ENCODE results near the gene USP35.
"Not testable (repeated sequence)": the region's sequence is repeated elsewhere in the genome, so short reads cannot be mapped to it uniquely, and the experiment has no call there.

Gene USP35

GRCh38 chr11:78216571-78217287 is 28.0 kb downstream of the USP35 start:
- no peak for DNase-seq

GRCh38 chr11:78217650-78218541 is 29.2 kb downstream of the USP35 start:
- DNase-seq = no peak

GRCh38 chr11:78218707-78219492 is 30.2 kb downstream of the USP35 start:
- no peak for DNase-seq

- DNase-seq = no peak
These were observed 30.9 kb downstream of the USP35 start for GRCh38 chr11:78219493-78220217.

GRCh38 chr11:78220218-78221157 is 31.8 kb downstream of the USP35 start:
- DNase-seq = no peak

- DNase-seq = no peak
These were observed 32.9 kb downstream of the USP35 start for GRCh38 chr11:78221396-78222315.

GRCh38 chr11:78222726-78223125 is 34.0 kb downstream of the USP35 start:
- DNase-seq = not testable (repeated sequence)

- DNase-seq = no peak
These were observed 34.7 kb downstream of the USP35 start for GRCh38 chr11:78223320-78223954.

GRCh38 chr11:78224506-78224905 is 35.8 kb downstream of the USP35 start:
- no peak for DNase-seq

- DNase-seq = no peak
These were observed 36.2 kb downstream of the USP35 start for GRCh38 chr11:78224906-78225420.

GRCh38 chr11:78226684-78227680 is 38.3 kb downstream of the USP35 start:
- DNase-seq = no peak

- no peak for DNase-seq
These were observed 39.2 kb downstream of the USP35 start for GRCh38 chr11:78227921-78228320.

- DNase-seq = peak; percentile 45
These were observed 39.7 kb downstream of the USP35 start for GRCh38 chr11:78228467-78228866.

GRCh38 chr11:78229106-78229505 is 40.4 kb downstream of the USP35 start:
- DNase-seq = no peak

- DNase-seq = no peak
These were observed 41.6 kb downstream of the USP35 start for GRCh38 chr11:78230161-78230877.

- peak; percentile 33 for DNase-seq
These were observed 43.3 kb downstream of the USP35 start for GRCh38 chr11:78231962-78232501.

GRCh38 chr11:78233046-78233445 is 44.3 kb downstream of the USP35 start:
- not testable (repeated sequence) for DNase-seq
